ENCODE measurements around the gene IFT122. TPM values are rescaled to one million over a fixed set of nuclear protein-coding genes. Genes with fewer than 3 reads are reported as not detected.

Gene IFT122
- total RNA-seq, 2 experiments from 2014 or later: 22.7 to 26.7 TPM

DNA sequence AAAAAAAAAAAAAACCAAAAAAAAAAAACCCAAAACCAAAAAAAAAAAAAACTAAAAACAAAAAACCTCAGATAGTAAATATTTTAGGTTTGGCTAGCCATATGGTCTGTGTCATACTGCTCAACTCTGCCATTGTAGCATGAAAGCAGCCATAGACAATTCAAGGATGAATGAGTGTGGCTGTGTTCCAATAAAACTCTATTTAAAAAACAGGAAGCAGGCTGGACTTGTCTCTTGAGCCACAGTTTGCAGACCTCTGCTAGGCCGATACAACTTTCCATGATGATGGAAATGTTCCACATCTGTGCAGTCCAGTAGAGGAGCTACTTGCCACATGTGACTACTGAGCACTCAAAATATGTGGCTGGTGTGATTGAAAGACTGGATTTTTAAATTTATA, 22.7 kb upstream of the IFT122 start:
- Histone ChIP-seq H3K9me3 (ENCODE audit: control insufficient read depth in 1 of 2, insufficient read depth in 1 of 2, low read length in 2 of 2) (no peaks in the 10 kb centered on the region), H3K4me1 (ENCODE audit: insufficient read depth, low read length) (no peaks in the 10 kb centered on the region), H3K4me3 (ENCODE audit: low read length) (no peak overlapping the region), H3K27ac (ENCODE audit: low read depth in 1 of 2, low read length in 2 of 2) (no peak overlapping the region), H3K36me3 (ENCODE audit: insufficient read depth, low read length) (no peaks in the 10 kb centered on the region), H3K27me3 (ENCODE audit: control insufficient read depth in 1 of 2, insufficient read depth in 2 of 2, low read length in 2 of 2) (no peaks in the 10 kb centered on the region)
- ChIA-PET CTCF (interaction anchor here (0.6 kb wide), 1 partner anchor 369 kb away, joined by 3 read pairs; no protein-coding TSS in a partner anchor), POLR2A (no interaction called here)
- no peak for DNase-seq
- Mint-ChIP-seq H3K27ac (no peak overlapping the region), H3K4me3 (no peak overlapping the region), H3K36me3 (ENCODE audit: low read depth) (no peaks in the 10 kb centered on the region), H3K9me3 (no peaks in the 10 kb centered on the region), H3K4me1 (ENCODE audit: low read depth) (no peaks in the 10 kb centered on the region), H3K27me3 (no peaks in the 10 kb centered on the region)
- ATAC-seq (ENCODE audit: poor library complexity): no peak
- intact Hi-C loops (cut with DNase I, micrococcal nuclease): no loop called here
- TF ChIP-seq, protein P1, sequence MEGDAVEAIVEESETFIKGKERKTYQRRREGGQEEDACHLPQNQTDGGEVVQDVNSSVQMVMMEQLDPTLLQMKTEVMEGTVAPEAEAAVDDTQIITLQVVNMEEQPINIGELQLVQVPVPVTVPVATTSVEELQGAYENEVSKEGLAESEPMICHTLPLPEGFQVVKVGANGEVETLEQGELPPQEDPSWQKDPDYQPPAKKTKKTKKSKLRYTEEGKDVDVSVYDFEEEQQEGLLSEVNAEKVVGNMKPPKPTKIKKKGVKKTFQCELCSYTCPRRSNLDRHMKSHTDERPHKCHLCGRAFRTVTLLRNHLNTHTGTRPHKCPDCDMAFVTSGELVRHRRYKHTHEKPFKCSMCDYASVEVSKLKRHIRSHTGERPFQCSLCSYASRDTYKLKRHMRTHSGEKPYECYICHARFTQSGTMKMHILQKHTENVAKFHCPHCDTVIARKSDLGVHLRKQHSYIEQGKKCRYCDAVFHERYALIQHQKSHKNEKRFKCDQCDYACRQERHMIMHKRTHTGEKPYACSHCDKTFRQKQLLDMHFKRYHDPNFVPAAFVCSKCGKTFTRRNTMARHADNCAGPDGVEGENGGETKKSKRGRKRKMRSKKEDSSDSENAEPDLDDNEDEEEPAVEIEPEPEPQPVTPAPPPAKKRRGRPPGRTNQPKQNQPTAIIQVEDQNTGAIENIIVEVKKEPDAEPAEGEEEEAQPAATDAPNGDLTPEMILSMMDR (IDR thresholded peaks at IDR 0.05): no peak

DNA sequence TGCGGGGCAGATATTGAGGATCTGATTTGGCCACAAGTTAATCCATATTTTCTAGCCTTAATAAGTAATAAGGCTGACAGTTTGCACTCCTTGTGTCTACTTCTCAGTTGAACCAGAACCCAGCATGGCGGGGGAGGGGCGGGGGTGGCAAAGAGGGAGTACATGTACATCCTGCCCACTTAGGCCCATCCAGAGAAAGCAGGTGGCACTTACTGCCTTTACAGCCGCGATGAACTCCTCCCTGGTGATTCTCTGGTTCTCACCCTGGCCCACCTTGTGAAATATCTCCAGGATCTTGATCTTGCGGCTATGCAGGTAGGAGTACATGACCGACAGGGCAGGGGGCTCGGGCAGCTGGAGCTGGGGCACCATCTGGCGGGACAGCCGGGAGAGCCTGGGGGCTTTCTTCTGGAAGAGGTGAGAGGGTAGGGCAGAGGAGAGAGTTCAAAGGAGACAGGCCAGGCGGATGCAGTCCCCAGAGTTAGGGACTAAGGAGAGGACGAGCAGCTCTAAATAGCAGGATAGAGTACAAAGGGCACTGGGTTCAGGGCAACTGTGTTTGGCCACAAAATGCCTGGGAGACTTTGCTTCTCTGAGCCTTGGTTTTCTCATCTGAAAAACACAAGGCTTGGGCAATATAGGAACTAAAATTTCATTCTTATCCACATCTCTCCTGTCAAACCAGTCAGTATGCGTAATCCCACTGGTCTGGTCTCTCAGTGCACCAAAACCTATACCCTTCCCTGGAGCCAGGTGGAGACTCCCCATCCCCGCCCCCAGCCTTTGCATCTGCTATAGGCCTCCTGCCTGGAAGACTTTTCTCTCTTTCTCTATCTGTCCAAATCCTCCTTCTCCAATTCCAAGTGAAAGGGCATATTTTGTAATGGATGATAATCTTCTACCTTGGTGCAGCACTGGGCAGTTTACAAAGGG, 21.7 kb upstream of the IFT122 start:
- Histone ChIP-seq H3K4me1 (ENCODE audit: insufficient read depth, low read length) (no peaks in the 10 kb centered on the region), H3K27me3 (ENCODE audit: control insufficient read depth in 1 of 2, insufficient read depth in 2 of 2, low read length in 2 of 2) (no peaks in the 10 kb centered on the region), H3K4me3 (ENCODE audit: low read length) (no peak overlapping the region), H3K36me3 (ENCODE audit: insufficient read depth, low read length) (no peaks in the 10 kb centered on the region), H3K27ac (ENCODE audit: low read depth in 1 of 2, low read length in 2 of 2) (no peak overlapping the region), H3K9me3 (ENCODE audit: control insufficient read depth in 1 of 2, insufficient read depth in 1 of 2, low read length in 2 of 2) (no peaks in the 10 kb centered on the region)
- Mint-ChIP-seq H3K4me3 (no peak overlapping the region), H3K36me3 (ENCODE audit: low read depth) (no peaks in the 10 kb centered on the region), H3K27ac (no peak overlapping the region), H3K4me1 (ENCODE audit: low read depth) (no peaks in the 10 kb centered on the region), H3K27me3 (no peaks in the 10 kb centered on the region), H3K9me3 (no peaks in the 10 kb centered on the region)
- ATAC-seq (ENCODE audit: poor library complexity) (no peak), DNase-seq (no peak)
- POLR2A ChIA-PET: no interaction called here
- intact Hi-C loops (cut with DNase I, micrococcal nuclease): no loop called here
- CTCF ChIA-PET: interaction anchor here (0.6 kb wide), 1 partner anchor 370 kb away, joined by 3 read pairs; no protein-coding TSS in a partner anchor
- TF ChIP-seq, protein P1 (IDR thresholded peaks at IDR 0.05): no peak

DNA sequence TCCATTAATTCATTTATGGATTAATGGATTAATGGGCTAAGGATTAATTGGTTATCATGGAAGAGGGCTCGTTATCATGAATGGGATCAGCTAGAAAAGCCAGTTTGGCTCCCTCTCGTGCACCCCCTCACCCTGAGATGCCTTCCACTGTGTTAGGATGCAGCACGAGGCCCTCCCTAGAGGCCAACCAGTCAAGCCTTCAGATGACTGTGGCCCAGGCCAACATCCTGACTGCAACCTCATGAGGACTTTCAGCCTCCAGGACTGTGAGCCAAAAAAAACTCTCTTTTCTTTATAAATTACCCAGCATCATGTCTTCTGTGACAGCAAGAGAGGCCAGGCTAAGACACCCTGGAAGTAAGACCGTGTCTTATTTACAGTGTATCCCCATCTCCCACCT, 20.5 kb upstream of the IFT122 start:
- H3K4me1 ChIP-seq (ENCODE audit: insufficient read depth, low read length): no peaks in the 10 kb centered on the region
- POLR2A ChIA-PET: no interaction called here

More for the DNA sequence above, 20.5 kb upstream of the IFT122 start:
- CTCF ChIA-PET: no interaction called here
- H3K36me3 Mint-ChIP-seq (ENCODE audit: low read depth): no peaks in the 10 kb centered on the region
- H3K9me3 ChIP-seq (ENCODE audit: control insufficient read depth in 1 of 2, insufficient read depth in 1 of 2, low read length in 2 of 2): no peaks in the 10 kb centered on the region
- no peaks in the 10 kb centered on the region for H3K27me3 ChIP-seq (ENCODE audit: control insufficient read depth in 1 of 2, insufficient read depth in 2 of 2, low read length in 2 of 2)
- H3K27ac ChIP-seq (ENCODE audit: low read depth in 1 of 2, low read length in 2 of 2): no peak overlapping the region
- H3K27ac Mint-ChIP-seq: no peak overlapping the region
- no peak overlapping the region for H3K4me3 Mint-ChIP-seq
- H3K27me3 Mint-ChIP-seq: no peaks in the 10 kb centered on the region
- H3K4me3 ChIP-seq (ENCODE audit: low read length): no peak overlapping the region
- DNase-seq (no peak), ATAC-seq (ENCODE audit: poor library complexity) (no peak)
- intact Hi-C loops (cut with DNase I, micrococcal nuclease): no loop called here
- peaks cover 3% of the 10 kb centered on the region for H3K9me3 Mint-ChIP-seq
- peaks cover 5% of the 10 kb centered on the region for H3K4me1 Mint-ChIP-seq (ENCODE audit: low read depth)
- H3K36me3 ChIP-seq (ENCODE audit: insufficient read depth, low read length): no peaks in the 10 kb centered on the region
- TF ChIP-seq, protein P1 (IDR thresholded peaks at IDR 0.05): no peak
